HUES6 (cell line): ENCODE results near the gene FCGBP.
"Not testable (repeated sequence)": the region's sequence is repeated elsewhere in the genome, so short reads cannot be mapped to it uniquely, and the experiment has no call there.

Experiments used
- H3K27ac ChIP-seq: 2 replicates; pipeline ENCODE4 v1.7.0; 2013; ENCODE audit warnings: low read depth, mild to moderate bottlenecking, low read length, inconsistent platforms
- H3K27me3 ChIP-seq: 2 replicates; pipeline ENCODE4 v1.6.1; 2013; ENCODE audit warnings: low read length; ENCODE audit not compliant: control insufficient read depth, insufficient read depth
- H3K36me3 ChIP-seq: 2 replicates; pipeline ENCODE4 v1.6.1; 2013; ENCODE audit warnings: low read length; ENCODE audit not compliant: control insufficient read depth, insufficient read depth
- H3K4me1 ChIP-seq: 2 replicates; pipeline ENCODE4 v1.6.1; 2013; ENCODE audit warnings: low read length; ENCODE audit not compliant: control insufficient read depth, insufficient read depth
- H3K4me3 ChIP-seq: 2 replicates; pipeline ENCODE4 v1.5.1; 2013; ENCODE audit warnings: low read depth, low read length
- H3K9ac ChIP-seq: one replicate; pipeline ENCODE4 v1.6.1; 2013; ENCODE audit warnings: mild to moderate bottlenecking, low read length
- H3K9me3 ChIP-seq: 2 replicates; pipeline ENCODE4 v1.6.1; 2013; ENCODE audit warnings: low read depth, low read length; ENCODE audit not compliant: control insufficient read depth, insufficient read depth

The FCGBP gene

DNA sequence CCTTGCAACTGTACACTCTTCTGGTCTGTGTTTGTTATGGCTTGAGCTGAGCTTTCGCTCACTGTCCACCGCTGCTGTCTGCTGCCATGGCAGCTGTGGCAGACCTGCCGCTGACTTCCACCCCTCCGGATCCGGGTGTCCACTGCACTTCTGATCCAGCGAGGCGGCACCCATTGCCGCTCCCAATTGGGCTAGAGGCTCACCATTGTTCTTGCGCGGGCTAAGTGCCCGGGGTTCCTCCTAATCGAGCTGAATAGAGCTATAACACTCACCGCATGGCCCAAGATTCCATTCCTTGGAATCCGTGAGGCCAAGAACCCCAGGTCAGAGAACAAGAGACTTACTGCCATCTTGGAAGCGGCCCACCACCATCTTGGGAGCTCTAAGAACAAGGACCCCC, 34.4 kb upstream of the FCGBP start:
- Histone ChIP-seq H3K4me1 (peaks cover 4% of the 10 kb centered on the region; the same call in 1 of the 2 replicates), H3K9ac (no peak overlapping the region), H3K27ac (no peak overlapping the region)

DNA sequence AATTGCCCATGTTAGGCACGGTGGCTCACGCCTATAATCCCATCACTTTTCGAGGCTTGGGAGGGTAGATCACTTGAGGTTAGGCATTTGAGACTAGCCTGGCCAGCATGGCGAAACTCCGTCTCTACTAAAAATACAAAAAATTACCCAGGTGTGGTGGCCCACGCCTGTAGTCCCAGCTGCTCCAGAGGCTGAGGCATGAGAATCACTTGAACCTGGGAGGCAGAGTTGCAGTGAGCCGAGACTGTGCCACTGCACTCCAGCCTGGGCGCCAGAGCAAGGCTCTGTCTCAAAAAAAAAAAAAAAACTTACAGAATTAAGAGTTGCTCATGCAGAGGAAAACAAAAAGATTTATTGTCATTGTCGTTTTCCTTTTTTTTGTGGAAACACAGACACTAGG, 33.1 kb upstream of the FCGBP start:
- peaks cover 6% of the 10 kb centered on the region for H3K36me3 ChIP-seq
- no peak overlapping the region for H3K4me3 ChIP-seq
- no peak overlapping the region for H3K27ac ChIP-seq
- H3K27me3 ChIP-seq = no peaks in the 10 kb centered on the region
- no peak overlapping the region for H3K9ac ChIP-seq
- no peaks in the 10 kb centered on the region for H3K9me3 ChIP-seq
- peaks cover 4% of the 10 kb centered on the region; the same call in 1 of the 2 replicates for H3K4me1 ChIP-seq

More for the DNA sequence above, 34.4 kb upstream of the FCGBP start:
- no peaks in the 10 kb centered on the region for H3K9me3 ChIP-seq
- no peaks in the 10 kb centered on the region for H3K27me3 ChIP-seq
- no peak overlapping the region for H3K4me3 ChIP-seq
- peaks cover 18% of the 10 kb centered on the region for H3K36me3 ChIP-seq

DNA sequence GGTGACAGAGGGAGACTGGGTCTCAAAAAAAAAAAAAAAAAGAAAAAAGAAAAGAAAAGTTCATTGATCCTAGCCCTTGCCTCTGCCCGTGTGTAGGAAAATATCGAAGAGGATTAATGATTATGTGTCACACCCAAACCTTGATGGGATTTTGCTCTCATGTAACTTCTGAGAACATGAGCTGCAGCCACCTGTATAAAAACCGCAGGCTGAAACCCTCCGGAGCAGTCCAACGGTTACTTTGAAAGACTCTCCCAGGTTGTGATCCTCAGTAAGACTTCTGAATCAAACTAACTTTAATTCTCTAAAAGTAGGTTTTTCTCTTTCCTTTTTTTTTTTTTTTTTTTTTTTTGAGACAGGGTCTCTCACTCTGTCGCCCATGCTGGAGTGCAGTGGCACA, 32.2 kb upstream of the FCGBP start:
- Histone ChIP-seq H3K36me3 (no peaks in the 10 kb centered on the region), H3K4me3 (no peak overlapping the region), H3K27ac (no peak overlapping the region), H3K9ac (no peak overlapping the region), H3K4me1 (peaks cover 4% of the 10 kb centered on the region; the same call in 1 of the 2 replicates), H3K9me3 (no peaks in the 10 kb centered on the region), H3K27me3 (no peaks in the 10 kb centered on the region)

DNA sequence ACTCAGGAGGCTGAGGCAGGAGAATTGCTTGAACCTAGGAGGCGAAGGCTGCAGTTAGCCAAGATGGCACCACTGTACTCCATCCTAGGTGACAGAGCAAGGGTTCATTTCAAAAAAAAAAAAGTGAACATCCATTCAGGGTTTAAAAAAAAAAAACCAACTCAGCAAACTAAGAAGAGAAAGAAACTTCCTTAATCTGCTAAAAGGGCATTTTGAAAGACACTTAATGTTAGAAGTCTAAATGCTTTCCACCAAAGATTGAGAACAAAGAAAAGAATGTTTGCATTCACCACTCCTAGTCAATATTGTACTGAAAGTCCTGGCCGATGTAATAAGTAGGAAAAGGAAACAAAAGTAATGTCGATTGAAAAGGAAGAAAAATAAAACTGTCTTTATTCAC, 29.5 kb upstream of the FCGBP start:
- Histone ChIP-seq H3K36me3 (no peaks in the 10 kb centered on the region), H3K4me1 (peaks cover 16% of the 10 kb centered on the region), H3K9me3 (no peaks in the 10 kb centered on the region), H3K27me3 (no peaks in the 10 kb centered on the region), H3K4me3 (no peak overlapping the region), H3K27ac (no peak overlapping the region), H3K9ac (no peak overlapping the region)

DNA sequence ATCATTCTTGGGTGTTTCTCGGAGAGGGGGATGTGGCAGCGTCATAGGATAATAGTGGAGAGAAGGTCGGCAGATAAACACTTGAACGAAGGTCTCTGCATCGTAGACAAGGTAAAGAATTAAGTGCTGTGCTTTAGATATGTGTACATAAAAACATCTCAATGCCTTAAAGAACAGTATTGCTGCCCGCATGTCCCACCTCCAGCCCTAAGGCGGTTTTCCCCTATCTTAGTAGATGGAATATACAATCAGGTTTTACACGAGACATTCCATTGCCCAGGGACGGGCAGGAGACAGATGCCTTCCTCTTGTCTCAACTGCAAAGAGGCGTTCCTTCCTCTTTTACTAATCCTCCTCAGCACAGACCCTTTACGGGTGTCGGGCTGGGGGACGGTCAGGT, 25.0 kb upstream of the FCGBP start:
- H3K27ac ChIP-seq = peak overlapping the region; percentile 47; the same call in 1 of the 2 replicates
- not testable (repeated sequence) for H3K27me3 ChIP-seq, H3K4me3 ChIP-seq

DNA sequence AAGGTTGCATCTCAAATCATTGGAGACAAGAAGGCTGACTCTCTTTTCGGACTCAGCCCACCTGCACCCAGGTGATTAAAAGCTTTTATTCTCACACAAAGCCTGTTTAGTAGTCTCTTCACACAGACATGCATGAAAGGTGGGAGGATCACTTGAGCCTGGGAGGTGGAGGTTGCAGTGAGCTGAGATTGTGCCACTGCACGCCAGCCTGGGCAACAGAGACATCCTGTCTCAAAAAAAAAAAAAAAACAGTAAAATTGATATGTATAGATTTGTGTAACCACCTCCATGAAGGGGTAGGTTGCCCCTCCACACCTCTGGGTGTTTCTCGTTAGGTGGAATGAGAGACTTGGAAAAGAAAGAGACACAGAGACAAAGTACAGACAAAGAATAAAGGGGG, 24.5 kb upstream of the FCGBP start:
- H3K9ac ChIP-seq = peak overlapping the region; percentile 57
- not testable (repeated sequence) for H3K4me3 ChIP-seq

More for the DNA sequence above, 25.0 kb upstream of the FCGBP start:
- Histone ChIP-seq H3K4me1 (peaks cover 18% of the 10 kb centered on the region), H3K9ac (peak overlapping the region; percentile 57)
- not testable (repeated sequence) for H3K36me3 ChIP-seq, H3K9me3 ChIP-seq

DNA sequence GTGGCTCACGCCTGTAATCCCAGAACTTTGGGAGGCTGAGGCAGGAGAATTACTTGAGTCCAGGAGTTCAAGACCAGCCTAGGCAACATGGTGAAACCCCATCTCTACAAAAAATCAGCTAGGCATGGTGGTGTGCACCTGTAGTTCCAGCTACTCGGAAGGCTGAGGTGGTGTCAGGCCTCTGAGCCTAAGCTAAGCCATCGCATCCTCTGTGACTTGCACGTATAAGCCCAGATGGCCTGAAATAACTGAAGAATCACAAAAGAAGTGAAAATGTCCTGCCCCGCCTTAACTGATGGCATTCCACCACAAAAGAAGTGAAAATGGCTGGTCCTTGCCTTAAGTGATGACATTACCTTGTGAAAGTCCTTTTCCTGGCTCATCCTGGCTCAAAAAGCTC, 23.5 kb upstream of the FCGBP start:
- H3K4me3 ChIP-seq, H3K9me3 ChIP-seq, H3K27me3 ChIP-seq, H3K27ac ChIP-seq, H3K36me3 ChIP-seq, H3K9ac ChIP-seq: not testable (repeated sequence)
- peaks cover 18% of the 10 kb centered on the region for H3K4me1 ChIP-seq

More for the DNA sequence above, 24.5 kb upstream of the FCGBP start:
- peak overlapping the region; percentile 47; the same call in 1 of the 2 replicates for H3K27ac ChIP-seq
- H3K36me3 ChIP-seq, H3K9me3 ChIP-seq, H3K27me3 ChIP-seq: not testable (repeated sequence)
- peaks cover 18% of the 10 kb centered on the region for H3K4me1 ChIP-seq

DNA sequence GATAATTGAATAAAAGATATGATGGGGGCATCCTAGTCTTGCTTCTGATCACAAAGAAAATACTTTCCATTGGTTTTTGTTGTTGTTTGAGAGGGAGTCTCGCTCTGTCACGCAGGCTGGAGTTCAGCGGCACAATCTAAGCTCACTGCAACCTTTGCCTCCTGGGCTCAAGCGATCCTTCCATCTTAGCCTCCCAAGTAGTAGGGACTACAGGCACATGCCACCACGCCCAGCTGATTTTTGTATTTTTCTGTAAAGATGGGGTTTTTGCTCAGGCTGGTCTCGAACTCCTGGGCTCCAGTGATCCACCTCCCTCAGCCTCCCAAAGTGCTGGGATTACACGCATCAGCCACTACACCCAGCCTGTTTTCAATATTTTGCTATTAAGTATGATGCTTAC, 19.5 kb upstream of the FCGBP start:
- H3K9me3 ChIP-seq = peaks cover 6% of the 10 kb centered on the region; the same call in 1 of the 2 replicates
- no peaks in the 10 kb centered on the region for H3K36me3 ChIP-seq
- no peak overlapping the region for H3K27ac ChIP-seq
- no peak overlapping the region for H3K4me3 ChIP-seq
- peaks cover 2% of the 10 kb centered on the region for H3K4me1 ChIP-seq
- H3K27me3 ChIP-seq = no peaks in the 10 kb centered on the region
- no peak overlapping the region for H3K9ac ChIP-seq

DNA sequence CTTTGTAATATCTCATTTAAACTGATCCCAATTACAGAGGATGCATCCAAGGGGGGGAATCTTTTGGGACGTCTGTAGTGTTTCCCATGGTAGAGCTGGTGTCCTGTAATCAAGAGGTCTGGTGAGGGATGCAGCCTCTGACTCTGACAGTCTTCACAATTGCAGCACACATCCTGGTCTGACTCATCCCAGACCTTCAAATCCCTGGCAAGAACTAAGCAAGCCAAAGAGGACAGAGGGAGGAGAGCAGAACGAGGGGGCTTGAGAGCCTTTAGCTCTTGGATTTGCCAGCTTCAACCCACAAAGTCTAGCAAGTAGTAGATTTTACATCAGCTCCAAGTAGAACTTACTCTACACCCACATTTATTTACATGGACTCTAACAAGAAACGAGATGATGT, 17.3 kb upstream of the FCGBP start:
- H3K4me3 ChIP-seq = no peak overlapping the region
- no peak overlapping the region for H3K27ac ChIP-seq
- no peak overlapping the region for H3K9ac ChIP-seq
- H3K9me3 ChIP-seq = peaks cover 6% of the 10 kb centered on the region; the same call in 1 of the 2 replicates
- H3K27me3 ChIP-seq = no peaks in the 10 kb centered on the region
- H3K4me1 ChIP-seq = no peaks in the 10 kb centered on the region
- no peaks in the 10 kb centered on the region for H3K36me3 ChIP-seq

DNA sequence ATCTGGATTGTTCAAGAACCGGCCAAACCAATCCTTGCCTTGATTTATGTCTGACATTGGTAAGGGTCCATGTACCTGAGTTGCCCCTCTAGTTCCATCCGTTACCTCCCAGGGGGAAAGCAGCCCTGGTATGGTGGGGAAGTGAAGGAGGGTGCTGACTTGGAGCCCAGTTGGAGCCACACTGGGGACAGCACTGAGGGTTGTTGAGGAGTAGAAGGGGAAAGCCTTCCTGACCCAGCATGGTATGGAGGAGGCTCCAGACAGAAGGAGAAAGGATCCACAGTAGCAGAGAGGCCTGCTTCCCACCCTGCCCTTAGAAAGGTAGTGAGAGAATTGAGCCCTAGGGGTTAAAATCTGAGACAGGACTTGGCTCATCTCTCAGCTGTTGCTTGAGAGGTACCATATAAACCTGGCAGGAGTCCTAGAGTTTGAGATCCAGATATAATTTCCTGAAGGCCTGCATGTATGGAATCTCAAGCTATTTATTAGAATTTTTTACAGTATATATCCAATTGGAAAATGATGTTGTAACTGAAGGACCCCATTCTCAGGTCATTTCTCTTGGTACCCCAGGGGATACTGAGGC, 16.7 kb upstream of the FCGBP start:
- Histone ChIP-seq H3K9ac (no peak overlapping the region), H3K4me3 (no peak overlapping the region), H3K9me3 (peaks cover 6% of the 10 kb centered on the region; the same call in 1 of the 2 replicates), H3K4me1 (no peaks in the 10 kb centered on the region), H3K27me3 (no peaks in the 10 kb centered on the region), H3K36me3 (no peaks in the 10 kb centered on the region), H3K27ac (no peak overlapping the region)

DNA sequence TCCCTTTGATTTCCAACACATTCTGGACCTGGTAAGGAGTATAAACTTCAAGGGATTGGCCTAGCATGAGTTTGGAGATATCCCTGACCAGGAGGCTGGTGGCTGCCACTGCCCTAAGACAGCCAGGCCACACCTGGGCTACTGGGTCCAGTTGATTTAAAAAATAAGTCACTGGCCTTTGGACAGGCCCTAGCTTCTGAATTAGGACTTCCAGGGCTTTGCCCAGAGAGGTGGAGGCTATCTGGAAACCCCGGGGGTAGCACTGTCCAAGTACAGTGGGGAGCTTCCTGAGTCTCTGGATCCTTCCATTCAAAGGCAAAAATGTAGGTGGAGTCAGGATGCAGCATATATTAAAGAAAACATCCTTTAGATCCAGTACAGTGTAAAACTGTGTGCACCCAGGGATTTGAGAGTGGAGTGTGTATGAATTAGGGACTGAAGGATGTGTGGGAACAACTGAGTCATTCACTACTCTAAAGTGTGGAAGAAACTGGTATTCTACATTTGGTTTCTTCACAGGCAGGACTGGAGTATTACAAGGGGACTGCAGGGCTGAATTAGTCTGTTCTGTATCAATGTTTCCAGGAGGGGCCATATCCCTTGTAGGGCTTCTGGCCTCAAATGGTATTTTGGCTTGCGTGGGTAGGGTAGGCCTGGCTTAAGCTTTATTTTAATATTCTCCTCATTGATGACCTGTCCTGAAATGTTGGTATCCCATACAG, 14.8 kb upstream of the FCGBP start:
- H3K4me3 ChIP-seq = no peak overlapping the region
- no peaks in the 10 kb centered on the region for H3K36me3 ChIP-seq
- H3K9me3 ChIP-seq = peaks cover 6% of the 10 kb centered on the region; the same call in 1 of the 2 replicates
- no peaks in the 10 kb centered on the region for H3K27me3 ChIP-seq
- H3K4me1 ChIP-seq = no peaks in the 10 kb centered on the region
- no peak overlapping the region for H3K9ac ChIP-seq
- no peak overlapping the region for H3K27ac ChIP-seq
